Measurements from ENCODE around the gene GAPDH.

Gene GAPDH

DNA sequence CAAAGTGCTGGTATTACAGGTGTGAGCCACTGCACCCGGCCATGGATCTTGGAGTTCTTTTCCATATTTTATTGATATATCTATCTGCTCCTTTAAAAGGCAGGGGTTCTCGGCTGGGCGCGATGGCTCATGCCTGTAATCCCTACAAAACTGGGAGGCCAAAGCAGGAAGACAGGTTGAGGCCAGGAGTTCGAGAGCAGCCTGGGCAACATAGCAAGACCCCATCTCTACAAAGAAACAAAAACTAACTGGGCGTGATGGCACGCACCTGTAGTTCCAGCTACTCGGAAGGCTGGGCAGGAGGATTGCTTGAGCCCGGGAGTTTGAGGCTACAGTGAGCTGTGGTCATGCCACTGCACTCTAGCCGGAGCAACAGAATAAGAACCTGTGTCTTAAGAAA is 12.1 kb upstream of the GAPDH start:
- no peak overlapping the region for H3K9ac ChIP-seq (ENCODE audit: low read depth, low read length)
- no peaks in the 10 kb centered on the region for H3K9me3 ChIP-seq (ENCODE audit: control insufficient read depth, insufficient read depth, low read length)
- H3K36me3 ChIP-seq (ENCODE audit: insufficient read depth, low read length): peaks cover 61% of the 10 kb centered on the region
- no peaks in the 10 kb centered on the region for H3K4me1 ChIP-seq (ENCODE audit: insufficient read depth, low read length)

DNA sequence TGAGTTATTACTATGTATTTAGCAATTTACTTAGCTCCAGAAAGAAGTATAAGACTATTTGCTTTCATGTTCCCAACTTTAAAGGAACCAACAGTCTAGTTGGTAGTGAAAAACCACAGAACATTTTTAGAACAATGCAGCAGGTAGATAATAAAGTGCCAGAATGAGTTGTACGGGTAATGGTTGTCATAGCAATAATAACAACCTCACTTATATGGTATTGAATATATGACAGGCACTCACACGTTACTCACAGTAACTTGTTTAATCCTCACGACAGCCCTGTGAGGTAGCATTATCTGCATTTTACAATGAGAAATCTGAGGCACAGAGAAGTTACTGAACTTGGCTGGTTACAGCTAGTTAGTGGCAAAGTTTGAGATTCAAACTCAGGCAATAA is 10.6 kb upstream of the GAPDH start:
- H3K4me1 ChIP-seq (ENCODE audit: insufficient read depth, low read length): 0 out of 2 replicates have a peak, but pooled peaks cover 2% of the 10 kb centered on the region
- no peak overlapping the region for H3K9ac ChIP-seq (ENCODE audit: low read depth, low read length)
- no peaks in the 10 kb centered on the region for H3K9me3 ChIP-seq (ENCODE audit: control insufficient read depth, insufficient read depth, low read length)
- H3K36me3 ChIP-seq (ENCODE audit: insufficient read depth, low read length): peaks cover 63% of the 10 kb centered on the region

DNA sequence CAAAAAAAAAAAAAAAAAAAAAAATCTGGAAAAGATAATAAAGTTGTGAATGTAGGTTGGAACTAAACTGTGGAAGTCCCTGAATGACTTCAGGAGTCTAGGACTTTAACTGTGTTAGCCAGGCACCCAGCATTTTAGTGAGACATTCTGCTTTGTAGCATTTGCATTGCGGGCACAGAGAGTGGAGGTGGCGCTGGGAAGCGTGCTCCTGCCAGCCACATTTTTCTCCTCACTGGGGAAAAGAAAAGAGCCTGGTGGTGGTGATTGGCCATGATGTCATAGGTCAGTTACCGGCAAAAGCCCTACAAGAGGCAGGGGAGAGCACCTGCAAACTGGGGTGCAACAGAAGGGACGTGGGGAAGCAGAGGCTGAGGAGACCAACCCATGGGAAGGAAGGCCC is 9.7 kb upstream of the GAPDH start:
- no peaks in the 10 kb centered on the region for H3K9me3 ChIP-seq (ENCODE audit: control insufficient read depth, insufficient read depth, low read length)
- peaks cover 61% of the 10 kb centered on the region for H3K36me3 ChIP-seq (ENCODE audit: insufficient read depth, low read length)
- 0 out of 2 replicates have a peak, but pooled peaks cover 6% of the 10 kb centered on the region for H3K4me1 ChIP-seq (ENCODE audit: insufficient read depth, low read length)
- H3K9ac ChIP-seq (ENCODE audit: low read depth, low read length): no peak overlapping the region

DNA sequence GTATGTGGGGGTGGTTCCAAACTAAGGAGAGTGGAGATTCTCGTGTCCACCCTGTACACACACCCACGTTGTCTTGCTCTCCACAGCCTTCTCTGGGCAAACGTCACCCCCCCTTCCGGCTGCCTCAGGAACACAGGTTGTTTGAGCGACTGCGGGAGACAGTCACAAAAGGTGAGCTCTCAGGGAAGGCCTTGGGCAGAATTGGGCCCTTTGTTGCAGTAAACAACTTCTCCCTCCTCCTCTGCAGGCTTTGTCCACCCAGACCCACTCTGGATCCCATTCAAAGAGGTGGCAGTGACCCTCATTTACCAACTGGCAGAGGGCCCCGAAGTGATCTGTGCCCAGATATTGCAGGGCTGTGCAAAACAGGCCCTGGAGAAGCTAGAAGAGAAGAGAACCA is 8.1 kb upstream of the GAPDH start:
- Histone ChIP-seq H3K36me3 (ENCODE audit: insufficient read depth, low read length) (peaks cover 69% of the 10 kb centered on the region), H3K4me1 (ENCODE audit: insufficient read depth, low read length) (0 out of 2 replicates have a peak, but pooled peaks cover 6% of the 10 kb centered on the region), H3K9ac (ENCODE audit: low read depth, low read length) (no peak overlapping the region), H3K9me3 (ENCODE audit: control insufficient read depth, insufficient read depth, low read length) (no peaks in the 10 kb centered on the region)

DNA sequence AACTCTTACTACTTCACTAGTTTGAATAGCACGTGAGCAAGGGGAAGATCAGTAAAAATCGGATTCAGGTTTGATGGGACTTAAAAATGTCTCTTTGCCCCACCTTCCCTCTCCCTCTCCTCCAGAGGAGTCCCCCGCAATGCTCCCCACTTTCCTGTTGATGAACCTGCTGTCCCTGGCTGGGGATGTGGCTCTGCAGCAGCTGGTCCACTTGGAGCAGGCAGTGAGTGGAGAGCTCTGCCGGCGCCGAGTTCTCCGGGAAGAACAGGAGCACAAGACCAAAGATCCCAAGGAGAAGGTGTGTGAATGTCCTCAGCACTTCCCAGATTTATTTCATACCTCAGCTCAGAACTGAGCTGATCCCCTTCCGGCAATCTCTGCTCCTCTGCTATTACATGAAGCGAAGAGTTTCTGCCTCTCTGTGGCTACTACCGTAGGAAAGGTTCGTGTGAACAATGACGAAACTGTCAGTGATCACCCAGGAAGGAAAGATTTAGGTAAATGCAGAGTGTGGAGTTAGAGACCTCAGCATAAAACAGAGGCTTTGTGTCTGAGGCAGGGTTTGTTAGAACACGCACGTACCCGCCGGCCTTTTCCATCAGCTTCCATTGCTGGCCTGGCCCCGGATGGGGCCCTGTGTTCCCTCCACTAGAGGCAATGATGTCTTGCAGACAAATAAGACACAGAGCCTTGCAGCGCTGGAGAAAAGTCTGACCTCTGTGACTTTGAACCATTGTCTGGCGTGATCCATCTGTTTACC is 7.4 kb upstream of the GAPDH start:
- Histone ChIP-seq H3K4me1 (ENCODE audit: insufficient read depth, low read length) (peaks cover 10% of the 10 kb centered on the region), H3K9ac (ENCODE audit: low read depth, low read length) (no peak overlapping the region), H3K9me3 (ENCODE audit: control insufficient read depth, insufficient read depth, low read length) (no peaks in the 10 kb centered on the region), H3K36me3 (ENCODE audit: insufficient read depth, low read length) (peaks cover 62% of the 10 kb centered on the region)

DNA sequence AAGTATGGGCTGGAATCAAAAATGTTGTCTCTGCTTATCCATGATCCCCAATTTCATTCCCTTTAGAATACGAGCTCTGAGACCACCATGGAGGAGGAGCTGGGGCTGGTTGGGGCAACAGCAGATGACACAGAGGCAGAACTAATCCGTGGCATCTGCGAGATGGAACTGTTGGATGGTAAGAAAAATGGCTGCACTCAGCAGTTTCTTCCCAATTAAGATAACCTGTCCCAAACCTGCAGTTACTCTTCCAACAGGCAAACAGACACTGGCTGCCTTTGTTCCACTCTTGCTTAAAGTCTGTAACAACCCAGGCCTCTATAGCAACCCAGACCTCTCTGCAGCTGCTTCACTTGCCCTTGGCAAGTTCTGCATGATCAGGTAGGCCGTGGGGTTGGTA is 6.6 kb upstream of the GAPDH start:
- no peaks in the 10 kb centered on the region for H3K9me3 ChIP-seq (ENCODE audit: control insufficient read depth, insufficient read depth, low read length)
- H3K4me1 ChIP-seq (ENCODE audit: insufficient read depth, low read length): peaks cover 18% of the 10 kb centered on the region
- H3K9ac ChIP-seq (ENCODE audit: low read depth, low read length): no peak overlapping the region
- H3K36me3 ChIP-seq (ENCODE audit: insufficient read depth, low read length): peaks cover 56% of the 10 kb centered on the region

DNA sequence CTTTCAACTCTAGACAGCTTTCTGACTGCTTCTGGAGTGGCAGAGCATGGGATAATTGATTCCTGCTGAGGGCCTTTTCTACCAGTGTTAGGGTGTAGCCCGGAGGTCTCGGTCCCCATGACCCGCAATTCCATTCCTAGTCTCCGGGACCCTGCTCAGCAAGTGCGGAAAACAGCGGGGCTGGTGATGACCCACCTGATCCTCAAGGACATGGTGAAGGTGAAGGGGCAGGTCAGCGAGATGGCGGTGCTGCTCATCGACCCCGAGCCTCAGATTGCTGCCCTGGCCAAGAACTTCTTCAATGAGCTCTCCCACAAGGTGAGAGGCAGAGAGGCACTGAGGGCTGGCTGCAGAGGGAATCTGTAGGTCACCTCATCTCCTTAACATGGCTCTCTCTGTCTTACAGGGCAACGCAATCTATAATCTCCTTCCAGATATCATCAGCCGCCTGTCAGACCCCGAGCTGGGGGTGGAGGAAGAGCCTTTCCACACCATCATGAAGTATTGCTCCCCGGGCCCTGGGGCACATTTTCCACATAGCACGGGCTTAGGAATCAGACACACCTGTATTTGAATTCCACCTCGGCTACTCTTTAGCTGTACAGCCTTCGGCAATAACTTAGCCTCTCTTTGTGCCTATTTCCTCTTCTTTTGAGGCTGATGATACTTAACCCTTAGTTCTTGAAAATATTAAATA is 5.6 kb upstream of the GAPDH start:
- Histone ChIP-seq H3K9ac (ENCODE audit: low read depth, low read length) (no peak overlapping the region), H3K36me3 (ENCODE audit: insufficient read depth, low read length) (peaks cover 49% of the 10 kb centered on the region), H3K9me3 (ENCODE audit: control insufficient read depth, insufficient read depth, low read length) (no peaks in the 10 kb centered on the region), H3K4me1 (ENCODE audit: insufficient read depth, low read length) (peaks cover 20% of the 10 kb centered on the region)

DNA sequence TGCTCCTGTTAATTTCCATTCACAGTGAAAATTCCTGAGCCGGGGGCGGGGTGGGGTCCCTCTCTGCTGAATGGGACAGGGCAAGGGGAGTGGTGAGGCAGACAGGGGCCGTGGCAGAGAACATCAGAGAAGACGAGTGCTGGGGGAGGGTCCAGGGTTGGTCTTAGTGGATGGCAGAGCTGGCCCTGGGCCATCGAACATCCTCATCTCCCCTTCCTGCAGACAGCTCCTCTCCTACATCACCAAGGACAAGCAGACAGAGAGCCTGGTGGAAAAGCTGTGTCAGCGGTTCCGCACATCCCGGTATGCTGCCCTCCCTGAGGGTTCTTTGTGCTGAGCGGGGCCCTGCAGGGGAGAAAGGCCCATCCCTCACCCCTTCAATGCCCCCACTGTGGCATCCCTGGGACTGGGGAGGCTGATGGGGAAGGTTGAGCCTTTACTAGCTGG is 5.0 kb upstream of the GAPDH start:
- Histone ChIP-seq H3K36me3 (ENCODE audit: insufficient read depth, low read length) (peaks cover 44% of the 10 kb centered on the region), H3K4me1 (ENCODE audit: insufficient read depth, low read length) (peaks cover 20% of the 10 kb centered on the region), H3K9ac (ENCODE audit: low read depth, low read length) (no peak overlapping the region), H3K9me3 (ENCODE audit: control insufficient read depth, insufficient read depth, low read length) (no peaks in the 10 kb centered on the region)

DNA sequence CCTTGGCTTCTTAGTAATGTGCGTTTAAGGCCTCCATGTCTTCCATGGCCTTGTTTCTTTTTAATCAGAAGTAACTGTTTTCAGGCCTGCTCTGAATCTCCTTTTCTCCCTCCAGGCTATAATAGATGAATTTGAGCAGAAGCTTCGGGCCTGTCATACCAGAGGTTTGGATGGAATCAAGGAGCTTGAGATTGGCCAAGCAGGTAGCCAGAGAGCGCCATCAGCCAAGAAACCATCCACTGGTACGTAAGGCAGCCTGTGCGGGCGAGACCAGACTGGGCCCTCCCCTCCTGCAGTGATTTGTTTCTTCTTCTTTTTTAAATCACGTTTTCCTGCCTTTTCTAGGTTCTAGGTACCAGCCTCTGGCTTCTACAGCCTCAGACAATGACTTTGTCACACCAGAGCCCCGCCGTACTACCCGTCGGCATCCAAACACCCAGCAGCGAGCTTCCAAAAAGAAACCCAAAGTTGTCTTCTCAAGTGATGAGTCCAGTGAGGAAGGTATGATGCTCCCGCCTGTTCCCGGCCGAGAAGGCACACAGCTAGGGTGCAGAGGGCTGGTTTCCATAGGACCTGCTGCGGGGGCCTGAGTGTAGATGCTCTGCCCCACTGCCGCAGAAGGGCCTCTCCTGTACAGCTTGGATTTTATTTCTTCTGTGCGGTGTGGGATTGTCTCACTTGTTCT is 3.6 kb upstream of the GAPDH start:
- no peaks in the 10 kb centered on the region for H3K9me3 ChIP-seq (ENCODE audit: control insufficient read depth, insufficient read depth, low read length)
- no peak overlapping the region for H3K9ac ChIP-seq (ENCODE audit: low read depth, low read length)
- peaks cover 20% of the 10 kb centered on the region for H3K4me1 ChIP-seq (ENCODE audit: insufficient read depth, low read length)
- peaks cover 42% of the 10 kb centered on the region for H3K36me3 ChIP-seq (ENCODE audit: insufficient read depth, low read length)

DNA sequence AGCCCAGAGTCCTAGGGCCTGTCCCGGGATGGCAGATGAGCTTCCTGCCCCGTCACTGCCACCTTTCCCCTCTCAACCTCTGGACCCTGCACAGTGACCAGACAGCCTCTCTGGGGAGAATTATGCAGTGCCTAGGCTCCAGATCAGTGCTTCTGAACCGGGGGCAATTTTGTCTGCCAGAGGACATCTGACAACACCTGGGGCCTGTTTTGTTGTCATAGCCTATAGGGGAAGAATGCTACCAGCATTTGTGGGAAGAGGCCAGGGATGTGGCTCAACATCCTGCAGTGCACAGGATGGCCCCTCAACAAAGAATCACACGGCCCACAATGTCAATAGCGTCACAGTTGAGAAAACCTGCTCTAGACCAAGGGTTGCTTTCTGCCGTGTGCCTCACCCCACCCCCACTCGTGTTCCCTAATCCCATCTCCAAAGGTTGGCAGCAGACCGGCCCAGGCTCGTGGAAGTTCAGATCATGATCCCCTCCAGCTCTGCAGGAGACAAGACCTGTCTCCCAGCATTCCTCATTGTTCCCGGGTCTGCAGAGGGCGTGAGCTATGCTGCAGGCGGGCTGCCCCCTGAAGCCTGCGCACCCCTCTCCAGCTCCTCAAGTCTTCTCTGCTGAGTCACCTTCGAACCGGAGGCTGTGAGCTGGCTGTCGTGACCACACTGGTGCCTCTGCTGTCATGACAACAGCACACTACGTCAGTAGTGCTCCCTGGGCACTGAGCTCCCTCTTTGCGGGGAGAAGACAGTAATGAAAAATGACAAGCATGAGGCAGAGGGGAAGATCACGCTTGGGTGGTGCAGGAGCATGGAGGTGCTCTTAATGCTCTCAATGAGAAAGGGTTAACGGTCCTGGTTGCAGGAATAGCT is 2.0 kb upstream of the GAPDH start:
- peak overlapping the region; percentile 88 for H3K9ac ChIP-seq (ENCODE audit: low read depth, low read length)

DNA sequence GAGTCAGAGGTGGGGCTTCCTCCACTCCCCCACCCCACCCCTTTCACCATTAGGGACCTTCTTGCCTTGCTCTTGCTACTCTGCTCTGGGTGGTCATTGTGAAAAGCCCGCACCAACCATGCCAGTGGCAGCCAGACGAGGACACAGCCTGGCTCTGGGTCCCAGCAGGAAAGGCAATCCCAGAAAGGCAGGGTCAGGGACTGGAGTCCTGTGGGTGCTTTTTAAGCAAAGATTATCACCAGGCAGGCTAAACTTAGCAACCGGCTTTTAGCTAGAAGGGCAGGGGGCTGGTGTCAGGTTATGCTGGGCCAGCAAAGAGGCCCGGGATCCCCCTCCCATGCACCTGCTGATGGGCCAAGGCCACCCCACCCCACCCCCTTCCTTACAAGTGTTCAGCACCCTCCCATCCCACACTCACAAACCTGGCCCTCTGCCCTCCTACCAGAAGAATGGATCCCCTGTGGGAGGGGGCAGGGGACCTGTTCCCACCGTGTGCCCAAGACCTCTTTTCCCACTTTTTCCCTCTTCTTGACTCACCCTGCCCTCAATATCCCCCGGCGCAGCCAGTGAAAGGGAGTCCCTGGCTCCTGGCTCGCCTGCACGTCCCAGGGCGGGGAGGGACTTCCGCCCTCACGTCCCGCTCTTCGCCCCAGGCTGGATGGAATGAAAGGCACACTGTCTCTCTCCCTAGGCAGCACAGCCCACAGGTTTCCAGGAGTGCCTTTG is 1.2 kb upstream of the GAPDH start:
- Histone ChIP-seq H3K4me1 (ENCODE audit: insufficient read depth, low read length) (peaks cover 20% of the 10 kb centered on the region), H3K36me3 (ENCODE audit: insufficient read depth, low read length) (peaks cover 38% of the 10 kb centered on the region), H3K9ac (ENCODE audit: low read depth, low read length) (peak overlapping the region; percentile 88), H3K9me3 (ENCODE audit: control insufficient read depth, insufficient read depth, low read length) (no peaks in the 10 kb centered on the region)

More for the DNA sequence above, 2.0 kb upstream of the GAPDH start:
- Histone ChIP-seq H3K9me3 (ENCODE audit: control insufficient read depth, insufficient read depth, low read length) (no peaks in the 10 kb centered on the region), H3K4me1 (ENCODE audit: insufficient read depth, low read length) (peaks cover 20% of the 10 kb centered on the region), H3K36me3 (ENCODE audit: insufficient read depth, low read length) (peaks cover 43% of the 10 kb centered on the region)

DNA sequence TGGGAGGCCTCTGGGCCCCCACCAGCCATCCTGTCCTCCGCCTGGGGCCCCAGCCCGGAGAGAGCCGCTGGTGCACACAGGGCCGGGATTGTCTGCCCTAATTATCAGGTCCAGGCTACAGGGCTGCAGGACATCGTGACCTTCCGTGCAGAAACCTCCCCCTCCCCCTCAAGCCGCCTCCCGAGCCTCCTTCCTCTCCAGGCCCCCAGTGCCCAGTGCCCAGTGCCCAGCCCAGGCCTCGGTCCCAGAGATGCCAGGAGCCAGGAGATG is 729 bp upstream of the GAPDH start:
- Histone ChIP-seq H3K36me3 (ENCODE audit: insufficient read depth, low read length) (peaks cover 40% of the 10 kb centered on the region), H3K4me1 (ENCODE audit: insufficient read depth, low read length) (peaks cover 19% of the 10 kb centered on the region), H3K9me3 (ENCODE audit: control insufficient read depth, insufficient read depth, low read length) (no peaks in the 10 kb centered on the region), H3K9ac (ENCODE audit: low read depth, low read length) (peak overlapping the region; percentile 88)

DNA sequence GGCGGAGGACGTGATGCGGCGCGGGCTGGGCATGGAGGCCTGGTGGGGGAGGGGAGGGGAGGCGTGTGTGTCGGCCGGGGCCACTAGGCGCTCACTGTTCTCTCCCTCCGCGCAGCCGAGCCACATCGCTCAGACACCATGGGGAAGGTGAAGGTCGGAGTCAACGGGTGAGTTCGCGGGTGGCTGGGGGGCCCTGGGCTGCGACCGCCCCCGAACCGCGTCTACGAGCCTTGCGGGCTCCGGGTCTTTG is 303 bp downstream of the GAPDH start:
- H3K36me3 ChIP-seq (ENCODE audit: insufficient read depth, low read length): peaks cover 40% of the 10 kb centered on the region
- H3K9me3 ChIP-seq (ENCODE audit: control insufficient read depth, insufficient read depth, low read length): no peaks in the 10 kb centered on the region
- peak overlapping the region; percentile 88 for H3K9ac ChIP-seq (ENCODE audit: low read depth, low read length)
- peaks cover 14% of the 10 kb centered on the region for H3K4me1 ChIP-seq (ENCODE audit: insufficient read depth, low read length)
